Inflammatory macrophage treated with lipopolysaccharide for 1 hour (primary cell): ENCODE data around the gene RASAL2.

Experiments used
- DNase-seq, 2 donors: peaks; one replicate each; pipeline ENCODE4 v3.0.0-alpha.2; 2020 to 2022

RASAL2 gene

GRCh38 chr1:178467837-178468236 lies 373.9 kb downstream of the RASAL2 start:
- no peak for DNase-seq

DNA sequence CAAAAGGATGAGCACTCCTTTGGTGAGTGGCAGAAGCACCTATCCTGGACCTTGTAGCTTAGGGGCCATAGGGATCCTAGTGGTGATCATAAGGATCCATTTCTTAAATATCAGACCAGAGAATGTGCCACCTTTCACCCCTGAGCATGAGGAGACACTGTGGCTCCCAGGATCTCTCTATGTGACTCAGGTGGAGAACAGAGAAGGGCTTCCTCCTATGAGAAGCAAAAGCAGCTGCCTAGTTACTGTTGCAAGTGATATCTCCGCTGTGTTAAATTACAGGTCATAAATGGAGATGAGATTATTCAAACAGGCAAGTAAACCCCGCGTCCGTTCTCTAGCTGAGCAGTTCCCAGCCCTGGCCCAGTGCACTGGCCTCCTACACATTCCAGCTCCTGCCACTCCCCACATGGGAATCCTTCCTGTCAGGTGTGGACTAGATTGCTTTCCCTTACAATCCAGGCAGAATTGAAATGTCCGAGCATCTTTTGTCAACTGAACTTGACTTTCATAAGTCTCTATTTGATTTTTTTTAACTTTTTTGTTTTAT lies 376.6 kb downstream of the RASAL2 start:
- DNase-seq = no peak

DNA sequence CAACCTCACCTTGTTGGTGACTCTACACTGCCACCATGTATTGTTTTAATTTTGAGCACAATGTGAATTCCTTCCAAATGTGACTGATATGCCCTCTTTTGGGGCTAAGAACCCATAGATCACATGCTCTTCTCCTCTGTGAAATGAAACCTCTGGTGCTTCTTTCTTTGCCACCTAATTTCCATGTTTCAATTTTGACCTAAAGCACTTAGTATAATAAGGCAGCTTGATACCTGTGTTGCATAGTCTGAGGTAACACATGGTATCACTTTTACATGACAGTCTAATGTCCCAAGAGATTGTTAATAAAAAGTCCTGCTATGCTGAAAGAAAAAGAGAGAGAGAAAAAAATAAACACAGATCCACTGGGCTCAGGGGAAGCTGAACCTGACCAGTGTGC lies 378.6 kb downstream of the RASAL2 start:
- no peak for DNase-seq

- no peak for DNase-seq
Measured at GRCh38 chr1:178477373-178477772, 383.5 kb downstream of the RASAL2 start.

GRCh38 chr1:178477841-178478240 lies 383.9 kb downstream of the RASAL2 start:
- DNase-seq = peak; percentile 18 to 39

DNA sequence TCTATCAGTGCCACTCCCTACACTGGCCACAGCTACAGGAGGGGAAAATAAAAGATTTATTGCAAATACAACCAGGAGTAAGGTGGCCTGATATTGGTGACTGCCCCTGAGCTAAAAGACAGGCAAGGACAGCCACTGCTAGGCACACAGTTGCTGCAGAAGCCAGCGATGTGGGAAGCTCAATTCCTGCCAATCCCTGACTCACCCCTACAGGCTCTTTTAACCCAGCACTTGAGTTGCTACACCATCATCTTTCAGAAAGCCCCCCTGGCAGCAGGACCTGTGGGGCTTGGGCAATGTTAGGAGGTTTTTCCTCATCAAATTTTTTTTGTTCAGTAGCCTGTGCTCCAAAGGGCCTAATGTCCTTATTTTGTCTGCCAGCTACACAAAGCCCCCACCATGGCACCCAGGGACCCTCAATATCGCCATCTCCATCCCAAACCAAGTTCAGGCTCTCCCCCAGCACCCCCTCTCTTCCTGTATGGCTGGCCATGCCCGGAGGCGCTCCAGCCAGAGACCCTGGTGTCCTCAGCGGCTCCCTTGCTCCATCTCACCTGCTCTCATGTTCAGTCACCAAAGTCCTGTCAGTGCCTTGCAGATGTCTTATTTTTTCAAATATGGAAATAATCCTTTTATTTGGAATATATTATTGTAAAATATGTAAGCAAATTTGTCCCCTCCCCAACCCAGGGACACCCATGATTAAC lies 389.5 kb downstream of the RASAL2 start:
- DNase-seq = no peak

- DNase-seq = peak; percentile 11 to 24
Measured at GRCh38 chr1:178484698-178485225, 390.9 kb downstream of the RASAL2 start.

DNA sequence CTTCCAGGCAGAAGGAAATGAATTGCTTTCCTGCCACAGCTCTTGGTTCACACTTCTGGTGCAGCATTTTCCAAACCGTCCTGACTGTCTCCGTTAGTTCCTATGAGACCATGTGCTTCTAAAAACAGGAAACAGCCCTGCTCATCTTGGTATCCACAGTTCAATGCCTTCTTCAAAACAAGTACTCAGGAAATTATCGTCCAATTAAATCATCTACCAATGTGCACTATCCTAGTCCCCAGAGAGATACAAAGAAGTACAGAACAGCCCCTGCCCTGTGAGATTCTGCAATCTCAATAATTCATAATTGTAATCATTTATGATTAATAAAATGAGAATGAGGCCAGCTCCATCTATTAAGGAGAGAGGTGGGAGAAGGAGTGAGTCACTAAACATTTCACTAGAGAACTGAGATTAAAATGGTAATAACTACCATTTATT lies 391.7 kb downstream of the RASAL2 start:
- peak in 1 of 2 donors; percentile 2 for DNase-seq

- DNase-seq = no peak
Measured at GRCh38 chr1:178486100-178487069, 392.5 kb downstream of the RASAL2 start.

DNA sequence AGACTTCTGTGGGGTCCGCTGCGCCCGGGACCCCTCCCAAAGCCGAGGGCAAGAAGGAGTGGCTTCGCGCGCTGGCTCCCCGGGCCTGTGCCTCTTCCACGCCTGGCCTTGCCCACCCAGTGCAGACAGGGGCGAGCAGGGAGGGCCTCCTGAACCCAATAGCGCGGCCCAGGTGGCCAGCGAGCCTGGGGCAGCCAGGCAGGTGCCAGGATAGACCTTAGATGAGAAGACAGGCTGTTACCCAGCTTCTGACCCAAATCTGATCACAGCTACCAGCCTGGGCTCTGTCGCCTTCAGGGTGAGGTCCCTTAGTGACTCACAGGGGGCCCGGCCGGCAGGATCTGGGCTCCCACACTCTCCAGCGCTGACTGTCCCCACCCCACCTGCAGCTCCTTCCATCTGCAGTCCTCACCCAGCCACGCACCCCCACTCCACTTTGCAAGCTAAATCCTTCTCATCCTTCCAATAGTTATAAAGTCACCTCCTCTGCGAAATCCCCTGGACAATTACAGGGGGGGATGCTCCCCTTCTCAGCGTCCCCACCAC lies 393.2 kb downstream of the RASAL2 start:
- DNase-seq = no peak

DNA sequence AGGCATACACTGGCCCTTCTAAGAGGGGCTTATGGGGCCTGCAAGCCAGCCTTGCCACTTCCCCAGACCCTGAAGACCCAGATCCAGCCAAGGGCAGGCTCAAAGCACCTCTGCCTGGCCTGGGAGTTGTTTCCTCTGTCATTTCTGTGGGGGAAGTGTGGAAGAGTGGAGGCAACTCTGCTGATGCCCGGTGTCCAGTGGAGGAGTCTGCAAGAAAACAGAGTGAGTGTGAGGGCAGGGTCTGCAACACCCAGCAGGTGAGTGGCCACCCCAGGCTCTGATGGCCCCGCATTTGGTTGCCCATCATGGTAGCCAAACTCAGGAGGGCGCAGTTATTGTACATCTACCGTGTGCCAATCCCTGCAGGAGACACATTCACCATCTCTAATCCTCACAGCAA lies 394.5 kb downstream of the RASAL2 start:
- DNase-seq = no peak

GRCh38 chr1:178489399-178489798 lies 395.5 kb downstream of the RASAL2 start:
- DNase-seq = no peak

DNA sequence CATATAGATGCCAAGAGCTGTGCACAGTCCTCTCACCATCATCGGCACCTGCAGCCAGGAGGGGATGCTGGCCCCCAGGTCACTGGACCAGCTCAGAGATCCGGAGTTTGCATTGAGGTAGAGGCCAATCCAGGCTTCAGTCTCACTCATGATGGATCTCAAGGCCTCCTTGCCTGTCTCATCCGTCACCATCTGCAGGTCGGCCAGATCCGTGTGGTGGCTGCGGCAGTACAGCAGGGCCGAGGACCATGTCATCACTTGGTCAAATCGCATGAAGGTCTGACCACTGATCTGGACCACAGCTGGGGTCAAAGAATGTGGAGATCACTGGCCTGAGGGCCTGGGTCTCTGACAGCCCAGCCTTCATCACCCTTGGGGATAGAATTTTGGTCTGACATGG lies 396.2 kb downstream of the RASAL2 start:
- DNase-seq = no peak

DNA sequence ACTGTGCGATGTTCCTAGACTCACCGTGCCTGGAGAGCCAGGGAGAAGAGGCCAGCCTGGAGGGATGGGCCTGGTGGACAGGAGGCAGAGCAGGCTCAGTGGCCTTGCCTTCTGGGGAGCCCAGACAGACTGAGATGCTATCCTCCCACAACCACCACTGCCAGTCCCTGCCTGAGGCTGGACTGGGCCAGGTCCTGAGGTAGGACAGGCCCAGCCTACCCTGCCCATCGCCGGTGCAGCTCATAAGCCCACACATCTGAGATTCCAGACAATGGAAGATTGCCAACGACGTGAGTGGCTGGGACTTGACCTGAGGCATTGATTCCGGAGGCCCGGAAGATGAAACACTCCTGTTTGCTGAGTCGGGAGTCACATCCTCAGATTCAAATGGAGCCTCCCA lies 397.1 kb downstream of the RASAL2 start:
- no peak for DNase-seq

DNA sequence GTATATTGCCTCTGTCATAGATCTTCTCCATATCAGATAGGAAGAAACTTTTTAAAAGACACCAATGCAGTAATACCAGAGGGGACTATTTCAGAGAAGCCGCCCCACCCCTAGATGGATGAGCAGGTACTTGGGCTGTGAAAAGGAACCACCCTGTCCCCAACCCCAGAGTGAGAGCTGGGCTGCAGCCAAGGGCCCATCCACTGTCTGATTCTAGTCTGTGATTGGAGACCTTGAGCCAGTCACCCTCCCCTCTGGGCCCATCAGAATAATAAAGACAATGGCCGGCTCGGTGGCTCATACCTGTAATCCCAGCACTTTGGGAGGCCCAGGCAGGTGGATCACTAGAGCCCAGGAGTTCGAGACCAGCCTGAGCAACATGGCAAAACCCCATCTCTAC lies 397.8 kb downstream of the RASAL2 start:
- no peak for DNase-seq

GRCh38 chr1:178492341-178492740 lies 398.4 kb downstream of the RASAL2 start:
- no peak for DNase-seq

- DNase-seq = no peak
Measured at GRCh38 chr1:178493301-178493741, 399.4 kb downstream of the RASAL2 start.

GRCh38 chr1:178494569-178494971 lies 400.7 kb downstream of the RASAL2 start:
- no peak for DNase-seq

- no peak for DNase-seq
Measured at GRCh38 chr1:178495158-178495557, 401.3 kb downstream of the RASAL2 start.

- DNase-seq = no peak
Measured at GRCh38 chr1:178495741-178496409, 402.0 kb downstream of the RASAL2 start.

GRCh38 chr1:178496410-178497135 lies 402.7 kb downstream of the RASAL2 start, which contains the start of gene CLEC20A:
CLEC20A (minus strand) TSS chr1:178496964; CDS start chr1:178496939, 25 bp downstream.
- DNase-seq = no peak
